BE2C (cell line): Measurements from ENCODE around the gene GLG1.
"Not testable (repeated sequence)": the region's sequence is repeated elsewhere in the genome, so short reads cannot be mapped to it uniquely, and the experiment has no call there.

Experiments
- DNase-seq: peaks from one replicate; pipeline ENCODE4 v3.0.0-alpha.2; 2020
- H3K27me3 ChIP-seq: fragments of 250-450 bp; sonication (Bioruptor Pico); 2 replicates; pipeline ENCODE4 v1.5.1; 2020; ENCODE audit warnings: mild to moderate bottlenecking
- H3K36me3 ChIP-seq: fragments of 250-450 bp; sonication (Bioruptor Pico); 2 replicates; pipeline ENCODE4 v1.5.1; 2020; ENCODE audit warnings: mild to moderate bottlenecking
- H3K4me1 ChIP-seq: fragments of 250-450 bp; sonication (Bioruptor Pico); 2 replicates; pipeline ENCODE4 v1.5.1; 2020
- H3K4me3 ChIP-seq: 2 replicates; pipeline ENCODE4 v1.5.1; 2011; ENCODE audit warnings: low read depth, low read length
- H3K9me3 ChIP-seq: fragments of 250-450 bp; sonication (Bioruptor Pico); 2 replicates; pipeline ENCODE4 v1.5.1; 2020

Gene GLG1

DNA sequence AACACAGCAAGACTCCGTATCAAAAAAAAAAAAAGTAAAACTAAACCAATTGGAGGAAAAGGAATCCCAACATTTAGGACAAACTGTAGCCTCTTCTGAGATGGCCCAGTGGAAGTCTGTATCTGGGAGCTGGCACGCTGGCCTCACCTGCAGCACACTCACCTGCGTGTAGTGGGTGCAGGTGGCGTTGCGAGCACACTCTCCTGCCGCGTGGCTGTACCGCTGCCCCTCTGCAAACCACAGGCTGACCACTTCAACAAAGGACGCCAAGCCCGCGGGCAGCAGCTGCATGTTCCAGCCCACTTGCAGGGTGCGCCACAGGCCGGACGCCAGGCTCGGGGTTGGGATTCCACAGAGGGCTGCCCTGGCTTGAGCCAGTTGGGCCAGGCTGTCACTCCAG lies 189.0 kb downstream of the GLG1 start:
- H3K4me1 ChIP-seq, H3K27me3 ChIP-seq, H3K36me3 ChIP-seq, H3K9me3 ChIP-seq, H3K4me3 ChIP-seq, DNase-seq: not testable (repeated sequence)

DNA sequence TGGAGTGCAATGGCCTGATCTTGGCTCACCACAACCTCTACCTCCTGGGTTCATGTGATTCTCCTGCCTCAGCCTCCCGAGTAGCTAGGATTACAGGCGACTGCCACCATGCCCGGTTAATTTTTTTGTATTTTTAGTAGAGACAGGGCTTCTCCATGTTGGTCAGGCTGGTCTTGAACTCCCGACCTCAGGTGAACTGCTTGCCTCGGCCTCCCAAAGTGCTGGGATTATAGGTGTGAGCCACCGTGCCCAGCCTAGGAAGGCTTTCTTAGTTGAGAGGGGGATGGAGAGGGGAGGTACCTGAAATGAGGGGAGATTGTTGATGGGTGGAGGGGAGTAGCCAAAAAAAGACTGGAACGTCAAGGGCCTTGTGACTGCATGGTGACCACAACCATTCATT lies 193.0 kb downstream of the GLG1 start:
- not testable (repeated sequence) for H3K4me1 ChIP-seq, H3K36me3 ChIP-seq, H3K4me3 ChIP-seq, H3K9me3 ChIP-seq, H3K27me3 ChIP-seq, DNase-seq

DNA sequence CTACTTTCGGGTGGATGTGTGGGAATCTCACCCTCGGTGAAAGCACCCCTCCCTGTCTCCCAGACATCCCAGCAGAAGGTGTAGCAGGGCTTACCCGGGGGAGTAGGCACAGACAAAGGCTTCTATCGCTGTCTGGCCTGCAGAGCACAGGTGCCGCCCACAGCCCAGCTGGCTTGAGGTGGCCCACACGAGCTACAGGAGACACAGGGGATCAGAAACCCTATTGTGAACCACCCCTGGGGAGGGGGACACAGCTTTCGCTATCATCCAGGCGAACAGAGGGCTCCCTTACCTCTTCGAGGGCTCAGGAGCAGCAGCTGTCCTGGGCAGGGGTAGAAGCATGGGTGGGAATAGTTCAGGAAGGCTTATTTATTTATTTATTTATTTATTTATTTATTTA lies 193.4 kb downstream of the GLG1 start:
- not testable (repeated sequence) for DNase-seq, H3K4me1 ChIP-seq, H3K9me3 ChIP-seq, H3K27me3 ChIP-seq, H3K36me3 ChIP-seq, H3K4me3 ChIP-seq

DNA sequence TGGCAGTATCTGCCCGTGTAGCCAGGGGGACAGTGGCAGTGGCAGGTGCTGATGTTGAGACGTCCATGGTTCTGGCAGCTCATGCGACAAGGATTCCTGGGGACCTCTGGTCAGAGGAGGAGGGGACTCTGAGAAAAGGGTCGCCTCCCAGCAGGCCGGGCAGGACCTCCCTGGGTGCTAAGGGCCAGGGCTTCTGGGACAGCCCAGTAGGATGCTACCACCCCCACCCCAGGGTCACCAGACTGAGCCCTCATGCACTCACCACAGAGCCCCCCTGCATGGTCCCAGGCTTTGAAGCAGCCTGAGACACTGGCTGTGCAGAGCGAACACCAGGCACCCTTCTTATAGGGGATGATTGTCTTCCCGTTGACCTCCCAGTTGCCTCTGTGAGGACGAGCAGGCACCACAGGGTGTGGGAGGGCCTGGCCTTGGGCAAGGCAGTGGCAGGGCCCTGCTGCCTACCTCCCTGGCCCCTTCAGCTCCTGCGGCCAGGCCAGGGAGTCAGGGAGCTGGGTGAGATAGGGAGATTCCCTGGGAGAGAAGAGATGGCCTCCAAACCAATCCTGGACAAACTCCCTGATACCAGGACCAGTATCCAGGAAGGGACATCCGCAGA lies 194.0 kb downstream of the GLG1 start:
- H3K9me3 ChIP-seq, H3K36me3 ChIP-seq, H3K4me1 ChIP-seq, H3K4me3 ChIP-seq, DNase-seq, H3K27me3 ChIP-seq: not testable (repeated sequence)

DNA sequence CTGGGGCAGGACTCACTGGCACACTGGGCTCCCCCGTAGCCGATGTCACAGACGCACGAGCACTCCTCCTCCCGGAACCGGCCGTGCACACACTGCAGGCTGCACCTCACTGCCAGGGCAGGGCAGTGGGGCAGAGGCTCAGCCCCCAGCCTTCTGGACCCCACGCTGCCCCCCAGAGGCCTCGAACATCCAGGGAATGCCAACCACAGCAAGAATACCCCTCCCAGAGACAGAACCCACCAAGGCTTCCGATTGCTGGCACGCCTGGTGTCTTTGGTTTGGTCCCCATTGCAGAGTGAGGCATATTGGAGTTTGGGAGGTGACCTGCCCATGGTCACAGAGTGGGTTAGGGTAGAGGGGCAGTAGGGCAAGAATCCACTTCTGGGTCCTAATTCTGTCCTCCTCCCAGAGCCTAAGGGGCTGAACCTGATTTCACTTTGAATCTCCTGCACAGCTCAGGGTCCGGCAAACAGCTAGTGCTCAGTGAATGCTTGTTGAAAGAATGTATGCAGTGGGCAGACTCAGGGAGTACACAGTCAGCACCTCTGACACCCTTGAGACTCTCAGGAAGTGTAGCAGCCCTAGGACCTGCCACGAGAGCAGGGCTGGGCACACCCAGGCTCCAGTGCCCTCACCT lies 194.7 kb downstream of the GLG1 start:
- not testable (repeated sequence) for H3K4me1 ChIP-seq, DNase-seq

DNA sequence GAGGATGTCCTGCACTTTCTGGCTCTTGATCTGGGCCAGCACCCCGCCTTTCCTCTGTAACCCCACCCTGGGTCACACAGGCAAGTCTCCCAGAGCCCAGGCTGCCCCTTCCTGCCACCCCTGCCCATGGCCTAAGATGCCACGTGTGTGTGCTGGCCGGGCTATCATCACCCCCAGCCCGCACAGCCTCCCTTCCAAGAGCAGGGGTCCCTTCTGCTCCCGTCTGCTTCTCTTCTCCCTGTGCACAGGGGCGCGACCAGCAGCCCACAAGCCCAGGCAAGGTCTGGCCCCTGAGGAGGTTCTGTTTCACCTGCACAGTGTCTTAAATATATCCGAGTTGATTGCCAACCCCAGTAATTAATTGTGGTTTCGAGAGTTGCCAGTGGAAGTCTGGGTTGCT lies 195.9 kb downstream of the GLG1 start:
- not testable (repeated sequence) for H3K4me3 ChIP-seq, H3K36me3 ChIP-seq, H3K4me1 ChIP-seq, DNase-seq, H3K27me3 ChIP-seq, H3K9me3 ChIP-seq

More for the DNA sequence above, 194.7 kb downstream of the GLG1 start:
- not testable (repeated sequence) for H3K4me3 ChIP-seq, H3K36me3 ChIP-seq, H3K27me3 ChIP-seq, H3K9me3 ChIP-seq

DNA sequence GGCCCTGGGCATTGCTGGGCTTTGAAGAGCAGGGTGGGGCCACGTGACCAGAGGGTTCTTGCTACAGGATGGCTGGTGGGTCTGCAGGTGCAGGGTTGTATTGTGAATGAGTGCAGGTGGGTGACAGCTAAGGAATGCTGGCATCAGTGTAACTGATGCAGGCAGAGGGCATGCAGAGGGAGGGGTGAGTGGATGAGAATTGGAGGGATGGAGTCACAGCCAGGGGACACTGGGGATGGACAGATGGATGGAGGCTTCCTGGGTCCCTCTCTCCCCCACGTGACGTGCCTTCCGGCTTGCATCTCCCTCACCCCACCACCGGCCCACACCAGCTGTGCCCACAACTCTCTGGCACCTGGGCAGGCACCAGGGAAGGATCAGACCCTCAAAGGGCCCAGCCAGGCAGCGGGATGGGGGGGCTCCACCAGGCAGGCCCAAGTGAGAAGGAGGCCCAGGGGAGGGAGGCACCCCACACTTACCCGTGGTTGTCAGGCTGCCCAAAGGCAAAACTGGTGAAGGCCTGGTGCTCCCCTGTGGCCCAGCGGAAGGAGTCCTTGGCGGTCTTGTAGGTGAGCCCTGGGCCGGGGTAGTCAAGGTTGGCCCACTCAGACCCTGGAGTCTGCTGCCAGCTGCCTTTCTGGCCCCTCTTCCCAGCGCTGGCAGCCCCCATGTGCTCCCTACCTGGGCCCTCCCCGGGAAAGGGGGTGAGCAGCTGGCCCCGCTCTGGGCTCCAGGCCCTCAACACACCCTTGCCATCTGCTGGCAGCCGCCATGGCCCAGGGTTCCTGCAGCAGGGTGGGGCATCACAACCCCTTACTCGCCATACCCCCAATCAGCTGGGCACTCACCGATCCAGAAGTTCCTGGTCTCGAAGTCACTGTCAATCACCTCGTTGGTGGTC lies 196.6 kb downstream of the GLG1 start:
- not testable (repeated sequence) for DNase-seq, H3K27me3 ChIP-seq, H3K4me1 ChIP-seq, H3K9me3 ChIP-seq, H3K4me3 ChIP-seq, H3K36me3 ChIP-seq

DNA sequence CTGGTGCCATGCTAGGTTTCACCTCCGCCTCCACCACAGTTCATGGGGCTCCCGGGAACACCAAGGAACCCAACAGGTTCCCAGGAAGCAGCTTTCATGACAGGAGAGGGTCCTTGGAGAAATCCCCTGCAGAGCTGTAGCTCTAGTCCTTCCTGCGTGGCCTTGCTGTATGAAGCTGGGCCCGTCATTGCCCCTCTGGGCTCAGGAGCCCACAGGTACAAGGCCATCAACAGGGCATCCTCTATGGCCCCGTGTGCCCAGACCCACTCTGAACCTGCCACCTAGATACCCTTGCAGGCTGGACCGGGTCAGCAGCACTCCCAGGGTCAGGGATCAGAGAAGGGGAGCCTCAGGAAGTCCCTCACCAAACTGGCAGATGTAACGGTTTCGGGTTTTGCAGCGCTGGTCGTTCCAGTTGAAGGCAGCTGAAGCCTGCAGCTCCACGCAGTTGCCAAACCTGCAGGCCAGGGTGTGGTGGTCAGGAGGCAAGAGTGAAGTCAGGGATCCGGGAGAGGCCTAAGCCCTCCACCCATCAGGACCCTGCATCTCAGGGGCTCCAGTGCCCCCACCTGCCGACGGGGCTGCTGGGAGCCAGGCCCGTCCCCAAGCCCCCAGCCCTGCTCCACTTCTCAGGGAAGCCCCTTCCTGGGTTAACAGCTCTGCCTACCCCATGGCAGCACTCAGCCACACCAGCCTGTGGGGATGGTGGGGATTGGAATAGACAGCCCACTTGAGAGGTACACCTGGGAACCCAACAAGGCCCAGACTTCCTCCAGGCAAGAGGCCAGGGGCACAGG lies 197.5 kb downstream of the GLG1 start:
- not testable (repeated sequence) for H3K9me3 ChIP-seq, H3K4me3 ChIP-seq, H3K27me3 ChIP-seq

DNA sequence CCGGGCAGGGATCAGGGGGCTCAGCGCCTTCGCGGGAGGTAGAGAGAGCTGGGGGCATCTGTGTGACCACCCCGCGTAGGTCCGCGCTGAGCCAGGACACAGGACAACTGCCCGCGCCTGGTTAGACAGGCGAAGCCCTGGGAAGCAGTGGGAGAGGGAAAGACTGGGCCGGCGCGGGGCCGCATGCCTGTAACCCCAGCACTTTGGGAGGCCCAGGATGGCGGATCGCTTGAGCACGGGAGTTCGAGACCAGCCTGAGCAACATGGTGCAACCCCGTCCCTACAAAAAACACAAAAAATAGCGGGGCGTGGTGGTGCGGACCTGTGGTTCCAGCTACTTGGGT lies 199.6 kb downstream of the GLG1 start:
- not testable (repeated sequence) for H3K27me3 ChIP-seq, H3K4me1 ChIP-seq, H3K36me3 ChIP-seq, H3K4me3 ChIP-seq, DNase-seq, H3K9me3 ChIP-seq

More for the DNA sequence above, 197.5 kb downstream of the GLG1 start:
- not testable (repeated sequence) for H3K4me1 ChIP-seq, H3K36me3 ChIP-seq, DNase-seq

DNA sequence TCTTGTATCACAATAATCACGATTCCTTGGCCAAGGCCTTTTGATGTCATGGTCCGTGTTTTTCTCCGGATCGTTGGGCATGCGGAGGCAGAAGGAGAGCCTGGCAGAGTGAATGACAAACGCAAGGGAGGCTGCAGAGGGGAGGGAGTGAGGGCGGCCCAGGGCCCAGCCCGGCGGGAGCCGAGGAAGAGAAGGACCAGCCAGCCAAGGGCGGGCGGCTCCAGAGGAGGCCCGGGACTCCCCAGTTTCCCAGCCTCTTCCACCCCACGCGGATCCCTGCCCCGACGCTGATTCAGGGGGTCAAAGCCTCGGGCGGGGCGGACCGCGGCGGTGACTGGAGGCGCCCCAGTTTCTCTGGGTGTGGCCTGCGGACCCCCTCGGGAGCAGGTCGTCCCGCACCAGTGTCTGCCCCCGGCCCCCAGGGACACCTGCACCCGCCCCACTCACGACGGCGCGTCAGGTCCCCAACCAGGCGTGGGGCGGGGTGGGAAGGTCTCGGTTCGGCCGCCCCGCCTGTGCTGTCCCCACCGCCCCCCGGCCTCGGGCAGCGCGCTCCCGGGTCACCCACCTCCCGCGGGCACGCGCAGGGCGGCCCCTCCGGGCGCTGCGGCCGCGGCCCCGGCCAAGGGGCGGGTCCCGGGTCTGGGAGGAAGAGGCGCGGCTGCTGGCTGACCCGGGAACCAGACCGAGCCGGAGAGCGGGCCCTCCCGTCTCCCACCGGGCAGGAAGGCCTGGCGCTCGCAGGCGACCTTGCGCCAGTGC lies 200.1 kb downstream of the GLG1 start:
- not testable (repeated sequence) for H3K4me1 ChIP-seq, H3K36me3 ChIP-seq, H3K9me3 ChIP-seq, H3K27me3 ChIP-seq, H3K4me3 ChIP-seq, DNase-seq

DNA sequence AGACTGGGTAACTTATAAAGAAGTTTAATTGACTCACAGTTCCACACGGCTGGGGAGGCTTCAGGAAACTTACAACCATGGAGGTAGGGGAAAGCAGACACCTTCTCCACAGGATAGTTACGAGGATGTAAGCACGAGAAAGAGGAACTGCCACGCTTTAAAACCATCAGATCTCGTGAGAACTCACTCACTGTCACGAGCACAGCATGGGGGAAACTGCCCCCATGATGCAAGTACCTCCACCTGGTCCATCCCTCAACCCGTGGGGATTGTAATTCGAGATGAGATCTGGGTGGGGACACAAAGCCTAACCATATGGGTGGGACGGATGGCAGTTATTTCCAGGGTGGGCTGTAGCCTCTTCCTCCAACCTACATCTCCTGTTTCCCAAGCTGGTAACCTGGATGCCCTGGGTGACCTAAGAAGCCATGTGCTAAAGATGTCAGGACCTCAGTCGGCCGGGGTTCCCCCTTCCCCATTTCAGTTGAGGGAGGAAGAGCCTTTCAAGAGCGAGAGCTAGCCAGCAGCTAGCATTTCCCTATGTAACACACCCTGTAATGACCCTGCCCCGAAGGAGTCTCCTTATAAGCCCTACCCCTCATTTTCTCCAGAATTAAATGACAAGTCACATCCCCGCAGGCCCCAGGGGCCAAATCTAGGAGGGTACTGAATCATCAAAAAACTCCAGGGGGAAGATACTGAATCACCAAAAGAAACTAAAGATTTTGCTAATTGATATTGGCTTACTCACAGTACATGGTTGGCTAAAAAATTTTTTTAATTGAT lies 202.6 kb downstream of the GLG1 start:
- H3K4me1 ChIP-seq, DNase-seq, H3K9me3 ChIP-seq, H3K27me3 ChIP-seq, H3K4me3 ChIP-seq, H3K36me3 ChIP-seq: not testable (repeated sequence)

DNA sequence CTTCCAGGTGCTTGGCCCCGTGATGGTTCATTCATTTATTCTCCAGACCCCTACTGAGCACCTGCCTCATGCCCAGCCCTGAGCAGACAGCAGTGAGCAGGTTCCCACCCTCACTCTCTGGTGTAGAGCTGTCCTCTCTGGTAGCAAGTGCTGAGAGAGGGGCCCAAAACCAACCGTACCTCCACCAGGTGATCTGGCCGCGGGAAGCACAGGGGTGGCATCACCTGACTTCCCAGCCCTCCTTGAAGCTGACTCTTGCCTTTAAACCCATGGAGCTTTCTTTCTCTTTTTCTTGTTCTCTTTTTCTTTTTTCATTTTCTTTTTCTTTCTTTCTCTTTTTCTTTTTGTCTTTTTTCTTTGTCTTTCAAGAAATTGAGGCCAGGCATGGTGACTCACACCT lies 206.7 kb downstream of the GLG1 start:
- not testable (repeated sequence) for H3K36me3 ChIP-seq

DNA sequence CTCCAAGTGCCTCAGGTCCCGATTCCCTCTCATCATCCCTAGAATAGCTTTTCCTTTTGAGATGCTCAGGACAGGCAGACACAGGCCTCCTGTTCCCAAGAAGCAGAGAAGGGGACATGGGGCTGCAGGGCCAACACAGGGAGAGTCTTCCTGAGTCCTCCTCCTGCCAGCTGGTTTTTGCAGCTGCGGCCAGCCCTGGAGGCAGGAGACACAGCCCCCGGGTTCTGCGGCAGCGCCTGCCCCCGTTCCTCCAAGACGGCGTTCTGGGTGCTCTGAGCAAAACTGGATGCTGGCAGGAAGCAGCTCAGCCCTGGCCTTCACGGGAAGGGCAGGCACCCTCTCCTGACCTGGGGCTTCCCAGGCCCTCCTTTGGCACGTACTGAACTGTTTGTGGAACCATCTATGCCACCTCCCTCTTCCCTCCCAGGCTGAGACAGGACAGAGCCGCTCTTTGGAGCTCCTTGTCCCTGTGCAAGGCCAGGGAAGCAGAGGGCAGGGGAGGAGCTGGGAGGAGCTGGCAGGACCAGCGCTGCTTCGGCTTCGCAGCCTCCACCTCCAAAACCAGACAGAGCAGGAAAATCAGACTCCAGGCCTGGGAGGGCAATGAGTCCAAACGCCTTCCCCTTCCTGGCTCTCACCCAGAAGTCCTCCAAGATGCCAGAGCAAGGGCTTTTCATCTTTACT lies 208.6 kb downstream of the GLG1 start:
- not testable (repeated sequence) for H3K4me1 ChIP-seq, H3K9me3 ChIP-seq, H3K36me3 ChIP-seq, H3K4me3 ChIP-seq, H3K27me3 ChIP-seq, DNase-seq

More for the DNA sequence above, 206.7 kb downstream of the GLG1 start:
- not testable (repeated sequence) for H3K27me3 ChIP-seq, H3K4me3 ChIP-seq, H3K4me1 ChIP-seq, H3K9me3 ChIP-seq, DNase-seq
